Fibroblast of gingiva (primary cell): ENCODE measurements around the gene PPP6R3.
"Not testable (repeated sequence)": the region's sequence is repeated elsewhere in the genome, so short reads cannot be mapped to it uniquely, and the experiment has no call there.

ENCODE experiments used
- DNase-seq: peaks from one replicate; pipeline ENCODE4 v3.0.0-alpha.2; 2011; ENCODE audit warnings: low read depth

The PPP6R3 gene

DNA sequence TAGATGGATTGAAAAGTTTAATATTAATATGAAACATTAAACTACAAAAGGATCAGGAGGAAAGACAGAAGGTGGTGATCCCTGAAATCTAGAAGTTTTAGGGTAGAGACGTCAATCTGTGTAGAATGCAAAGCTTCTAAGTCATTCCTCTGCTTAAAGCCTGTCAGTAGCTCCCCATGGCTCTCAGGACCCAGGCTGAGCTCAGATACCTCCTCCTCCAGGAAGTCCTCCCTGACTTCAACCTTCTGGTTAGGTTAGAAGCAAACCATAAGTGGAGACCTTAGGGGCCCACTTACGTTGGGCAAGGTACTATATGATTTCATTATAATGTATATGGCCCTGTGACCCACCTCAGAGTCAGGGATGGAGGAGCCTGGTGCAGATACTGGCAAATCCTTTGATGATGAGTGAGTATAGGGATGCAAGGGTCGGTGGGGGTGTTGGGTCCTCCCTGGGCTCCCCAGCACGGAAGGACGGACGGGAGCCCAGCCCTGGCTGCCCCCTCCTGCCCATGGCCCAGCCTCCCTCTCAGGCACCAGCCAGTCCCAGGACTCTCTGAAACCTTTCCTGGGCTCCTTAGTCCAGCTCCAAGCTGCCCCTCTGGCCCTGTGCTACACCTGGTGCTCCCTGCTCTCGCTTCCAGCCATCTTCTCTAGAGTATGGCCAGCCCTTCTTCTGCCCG, 3.2 kb upstream of the PPP6R3 start:
- DNase-seq = no peak

DNA sequence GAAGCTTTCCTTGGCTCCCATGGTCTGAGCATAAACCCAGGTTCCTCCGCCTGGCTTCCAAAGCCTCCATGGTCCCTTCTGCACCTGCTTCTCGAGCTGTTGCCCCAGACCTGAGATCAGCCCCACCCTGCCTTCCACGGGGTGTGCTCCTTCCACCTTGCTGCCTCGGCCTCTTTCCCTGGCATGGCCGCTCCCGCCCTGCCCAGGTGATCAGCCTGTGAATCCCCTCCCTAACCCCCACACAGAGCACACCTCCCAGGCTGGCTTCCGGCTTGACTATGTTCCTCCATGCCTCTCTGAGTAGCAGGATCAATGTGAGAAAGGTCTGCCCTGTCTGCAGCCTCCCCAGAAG, 2.7 kb upstream of the PPP6R3 start:
- DNase-seq = no peak

DNA sequence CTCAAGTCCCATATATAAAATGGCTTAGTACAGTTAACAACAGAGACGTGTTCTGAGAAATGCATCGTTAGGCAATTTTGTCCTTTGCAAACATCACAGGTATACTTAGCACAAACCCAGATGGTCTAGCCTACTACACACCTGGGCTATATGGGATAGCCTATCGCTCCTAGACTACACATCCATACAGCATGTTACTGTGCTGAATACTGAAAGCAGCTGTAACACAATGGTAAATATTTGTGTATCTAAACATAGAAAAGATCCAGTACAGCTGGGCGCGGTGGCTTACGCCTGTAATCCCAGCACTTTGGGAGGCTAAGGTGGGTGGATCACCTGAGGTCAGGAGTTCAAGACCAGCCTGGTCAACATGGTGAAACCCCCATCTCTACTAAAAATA, 2.2 kb upstream of the PPP6R3 start:
- not testable (repeated sequence) for DNase-seq

DNA sequence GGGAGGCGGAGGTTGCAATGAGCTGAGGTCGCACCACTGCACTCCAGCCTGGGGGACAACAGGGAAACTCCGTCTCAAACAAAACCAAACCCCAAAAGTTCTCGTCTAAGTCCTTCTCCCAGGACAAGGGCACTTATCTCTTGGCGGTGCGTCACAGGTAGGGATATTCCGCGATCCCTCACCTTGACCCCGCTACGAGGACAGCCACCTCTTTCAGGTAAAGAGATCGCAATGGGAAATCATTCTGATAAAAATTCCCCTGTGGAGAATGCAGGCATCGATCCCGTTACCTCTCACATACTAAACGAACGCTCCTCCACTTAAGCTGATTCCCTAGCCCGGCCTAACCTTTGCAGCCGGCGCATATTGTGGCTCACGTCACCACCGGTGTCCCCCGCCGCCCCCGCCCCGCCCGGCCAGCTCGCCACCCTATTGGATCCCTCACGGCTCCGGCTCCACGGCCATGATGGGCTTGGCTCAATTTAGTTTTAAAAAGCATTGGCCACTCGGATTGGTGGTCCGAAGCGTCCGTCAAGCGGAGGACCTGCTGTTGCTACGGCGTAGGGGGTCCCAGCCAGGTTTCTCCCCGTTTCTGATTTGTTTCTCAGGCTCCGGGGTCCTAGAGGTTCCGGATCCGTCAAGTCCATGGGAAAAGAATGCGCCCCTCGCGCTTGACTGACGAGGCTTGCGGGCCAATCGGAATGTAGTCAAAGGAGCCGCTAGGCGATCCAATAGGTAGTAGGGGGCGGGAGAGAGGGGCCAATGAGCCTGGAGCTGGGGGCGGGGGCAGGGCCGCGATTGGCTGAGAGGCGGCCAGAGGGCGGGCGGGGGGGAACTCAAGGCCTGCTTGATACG, 439 bp upstream of the PPP6R3 start:
- DNase-seq = peak; percentile 98

DNA sequence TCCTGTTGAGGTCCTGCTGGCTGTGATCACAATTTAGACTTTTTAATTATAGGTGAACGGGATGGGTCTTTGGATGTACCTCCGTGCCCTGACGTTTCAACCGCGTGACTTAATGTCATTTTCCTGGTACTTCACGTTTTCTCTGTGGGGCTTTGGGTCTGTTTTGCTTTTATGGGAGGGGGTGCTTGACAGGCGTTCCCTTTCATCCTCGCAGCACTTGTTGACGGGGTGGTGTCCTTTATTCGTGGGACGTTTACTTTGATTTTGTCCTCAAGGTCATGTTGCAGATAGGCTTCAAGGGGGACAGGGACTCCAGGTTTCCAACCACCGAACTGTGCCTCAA, 994 bp downstream of the PPP6R3 start:
- no peak for DNase-seq

DNA sequence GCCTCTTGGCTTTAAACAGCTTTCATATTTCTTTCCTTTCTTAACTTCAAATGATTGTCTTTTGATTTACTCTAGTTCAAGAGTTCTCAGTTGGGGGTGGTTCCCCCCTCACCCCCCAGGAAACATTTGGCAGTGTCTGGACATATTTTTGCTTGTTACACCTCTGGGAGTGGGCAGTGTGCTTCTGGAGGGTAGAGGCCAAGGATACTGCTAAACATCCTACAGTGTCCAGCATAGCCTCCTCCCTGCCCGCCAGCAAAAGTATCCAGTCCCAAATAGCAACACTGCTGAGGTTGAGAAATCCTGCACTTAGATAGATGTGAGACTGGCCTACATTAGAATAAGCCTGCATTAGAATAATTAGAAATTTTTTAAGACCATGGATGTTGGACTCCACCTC, 3.2 kb downstream of the PPP6R3 start:
- DNase-seq = peak; percentile 31

DNA sequence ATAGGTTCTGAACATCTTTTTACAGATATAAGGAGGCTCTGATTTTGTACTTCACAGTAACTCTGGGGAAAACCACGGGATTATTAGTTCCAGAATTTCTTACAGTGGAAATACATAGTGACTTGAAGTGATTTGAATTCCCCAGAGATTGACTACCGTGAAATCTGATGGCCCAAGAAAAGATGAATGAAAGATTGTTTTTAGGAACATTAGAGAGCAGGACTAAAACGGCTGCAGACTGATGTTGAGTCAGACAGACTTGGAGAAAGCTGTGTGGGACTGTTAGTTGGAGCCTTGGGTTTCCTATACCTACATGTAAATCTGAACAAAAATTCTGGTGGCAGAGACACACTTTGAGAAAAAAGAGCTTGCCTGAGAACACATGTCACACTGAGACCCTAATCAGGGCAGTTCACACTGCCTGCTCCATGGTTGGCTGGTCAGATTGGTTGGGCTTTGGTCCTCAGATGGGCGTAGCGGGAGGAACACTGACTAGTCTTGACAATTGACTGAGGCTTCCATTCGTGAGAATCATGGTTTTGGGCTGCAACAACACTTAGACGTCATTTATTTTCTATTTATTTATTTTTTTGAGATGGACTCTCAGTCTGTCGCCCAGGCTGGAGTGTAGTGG, 6.8 kb downstream of the PPP6R3 start:
- no peak for DNase-seq

DNA sequence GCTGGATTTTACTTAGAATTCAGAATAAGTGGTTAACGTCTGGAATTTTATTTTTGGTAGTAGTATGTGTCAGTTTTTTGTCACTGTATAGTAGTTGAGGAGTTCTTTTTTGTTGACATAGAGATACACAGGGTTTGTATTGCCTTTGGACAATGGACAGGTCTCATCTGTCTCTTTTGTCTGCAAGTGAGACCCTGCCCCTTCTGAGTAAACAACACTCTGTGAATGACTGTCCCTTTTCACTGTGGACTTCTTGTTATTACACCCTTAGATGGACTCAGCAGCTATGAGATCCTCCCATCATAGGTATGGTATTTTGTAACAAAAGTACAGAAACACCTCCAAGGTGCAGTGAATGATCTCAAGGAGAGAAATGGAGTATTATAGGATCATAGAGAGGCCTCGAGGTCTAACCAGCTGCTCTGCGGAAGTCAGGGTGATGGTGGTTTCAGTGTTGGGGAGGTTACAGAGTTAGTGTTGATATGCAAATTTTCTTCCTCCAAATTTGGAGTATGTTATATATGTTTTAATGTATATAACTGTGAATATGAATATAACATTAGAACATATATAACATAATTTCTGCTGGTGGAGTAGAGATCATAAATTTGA, 7.8 kb downstream of the PPP6R3 start:
- DNase-seq = no peak

DNA sequence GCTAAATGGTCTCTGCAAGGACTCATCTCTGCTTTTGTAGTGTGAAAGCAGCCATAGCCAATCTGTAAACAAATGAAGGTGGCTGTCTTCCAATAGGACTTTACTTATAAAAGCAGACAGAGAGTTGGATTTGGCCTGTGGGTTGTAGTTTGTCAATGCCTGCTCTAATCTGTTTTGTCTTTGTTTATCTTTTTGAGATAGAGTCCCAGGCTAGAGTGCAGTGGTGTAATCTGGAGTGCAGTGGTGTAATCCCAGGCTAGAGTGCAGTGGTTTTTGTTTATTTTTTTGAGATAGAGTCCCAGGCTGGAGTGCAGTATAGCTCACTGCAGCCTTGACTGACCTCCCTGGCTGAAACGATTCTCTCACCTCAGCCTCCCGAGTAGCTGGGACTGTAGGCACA, 8.6 kb downstream of the PPP6R3 start:
- DNase-seq = peak; percentile 31

DNA sequence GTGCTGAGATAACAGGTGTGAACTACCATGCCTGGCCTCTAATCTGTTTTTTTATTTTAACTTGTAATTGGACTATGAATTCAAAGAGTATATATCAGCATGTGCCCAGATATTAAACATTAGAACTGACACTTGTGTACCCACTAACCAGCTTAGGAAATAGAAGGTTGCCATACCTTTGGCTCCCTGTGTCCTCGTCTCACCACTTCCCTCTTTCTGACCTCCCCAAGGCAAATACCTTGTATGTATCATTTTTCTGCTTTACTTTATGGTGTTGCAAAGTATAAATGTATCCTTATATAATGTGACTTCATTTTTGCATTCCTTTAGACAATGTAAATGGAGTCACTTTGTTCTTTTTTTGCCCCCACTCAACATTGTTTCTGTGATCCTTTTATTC, 9.1 kb downstream of the PPP6R3 start:
- no peak for DNase-seq

DNA sequence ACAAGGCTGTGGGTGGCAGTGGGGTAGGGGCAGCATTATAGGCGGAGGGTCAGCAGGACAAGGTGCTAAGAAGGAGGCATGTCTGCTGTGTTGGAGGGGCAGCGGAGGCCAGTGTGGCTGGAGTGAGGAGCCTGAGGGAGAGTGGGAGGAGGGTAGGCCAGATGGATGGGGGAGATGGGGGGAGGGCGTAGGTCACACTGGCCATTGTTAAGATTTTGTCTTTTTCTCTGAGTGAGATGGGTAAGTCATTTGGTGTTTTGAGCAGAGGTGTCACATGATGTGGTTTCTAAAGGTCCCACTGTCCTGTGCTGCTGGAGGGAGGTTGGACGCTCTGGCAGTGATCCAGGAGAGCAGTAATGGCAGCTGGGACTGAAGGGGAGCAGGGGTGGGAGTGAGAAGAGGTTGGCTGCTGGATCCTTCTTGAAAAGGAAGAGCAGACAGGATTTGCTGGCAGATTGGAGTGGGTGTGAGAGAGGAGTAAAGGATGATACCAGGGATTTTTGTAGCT, 9.8 kb downstream of the PPP6R3 start:
- no peak for DNase-seq

DNA sequence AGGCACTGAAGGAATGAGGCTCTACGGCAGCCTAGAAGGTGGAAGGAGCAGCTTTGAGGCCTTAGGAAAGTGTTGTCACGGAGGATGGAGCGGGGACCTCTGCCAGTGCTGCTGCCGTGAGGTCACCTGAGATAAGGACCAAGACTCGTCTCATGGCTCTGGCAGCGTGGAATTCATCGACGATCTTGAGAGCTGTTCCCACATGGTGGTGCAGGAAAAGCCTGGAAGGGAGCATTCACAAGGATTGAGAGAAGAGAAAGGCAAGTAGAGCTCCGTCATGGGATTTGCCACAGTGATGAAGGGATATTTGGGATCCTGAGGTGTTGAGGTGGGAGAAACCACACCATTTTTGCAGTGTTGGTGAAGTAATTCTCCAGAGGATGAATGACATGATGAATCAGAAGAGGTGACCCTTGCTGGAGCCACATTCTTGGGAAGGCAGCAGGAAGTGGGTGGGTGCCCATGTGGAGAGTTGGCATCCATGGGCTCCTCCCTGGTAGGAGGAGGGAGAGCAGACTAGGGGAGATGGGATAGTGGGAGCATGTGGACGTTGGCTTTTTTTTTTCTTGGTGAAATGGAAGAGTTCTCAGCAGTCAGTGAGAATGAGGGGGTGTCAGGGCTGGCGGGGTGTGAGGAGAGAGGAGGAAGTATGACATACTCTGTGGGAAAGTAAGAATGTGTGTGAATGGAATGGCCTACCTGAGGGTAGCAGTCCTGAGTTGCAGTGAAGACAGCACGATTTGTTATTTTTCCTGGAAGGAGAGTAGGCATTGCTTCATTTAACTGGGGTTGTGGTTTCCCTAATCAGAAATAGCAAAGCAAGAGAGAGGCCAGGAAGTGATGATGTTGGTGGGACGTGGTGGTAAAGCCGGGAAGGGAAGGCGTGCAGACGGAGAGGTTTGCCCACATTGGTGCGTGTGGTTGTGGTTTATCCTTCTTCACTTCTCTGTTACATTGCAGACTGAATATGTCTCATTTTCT, 11.1 kb downstream of the PPP6R3 start:
- DNase-seq = peak; percentile 46

DNA sequence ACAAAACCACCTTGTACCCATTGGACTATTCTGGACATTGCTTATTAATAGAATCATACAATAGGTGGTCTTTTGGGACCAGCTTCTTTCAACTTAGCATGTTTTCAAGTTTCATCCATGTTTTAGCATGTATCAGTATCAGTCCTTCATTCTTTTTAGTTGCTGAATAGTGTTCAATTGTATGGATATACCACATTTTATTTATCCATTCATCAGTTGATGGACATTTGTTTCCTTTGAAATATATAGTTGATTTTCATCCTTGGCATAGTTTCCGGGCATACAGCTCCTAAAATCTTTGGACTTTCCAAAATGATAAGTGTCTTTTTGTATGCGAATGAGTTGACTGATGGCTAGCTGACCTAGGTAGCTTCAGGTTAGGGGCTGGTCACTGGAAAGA, 12.2 kb downstream of the PPP6R3 start:
- DNase-seq = no peak

DNA sequence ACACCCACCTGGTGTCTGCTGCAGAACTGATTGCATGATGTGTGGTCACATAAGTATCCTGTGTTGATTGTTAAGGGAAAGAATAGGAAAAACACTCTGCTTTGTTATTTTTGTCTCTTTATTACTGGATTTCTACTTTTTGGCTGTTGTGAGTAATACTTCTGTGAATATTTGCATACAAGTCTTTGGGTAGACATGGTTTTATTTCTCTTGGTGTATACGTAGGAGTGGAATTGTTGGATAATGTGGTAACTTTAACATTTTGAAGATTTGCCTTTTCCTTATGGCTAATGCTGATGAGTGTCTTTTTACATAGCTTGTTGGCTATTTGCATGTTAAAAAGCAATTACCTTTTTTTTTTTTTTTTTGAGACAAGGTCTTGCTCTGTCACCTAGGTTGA, 13.1 kb downstream of the PPP6R3 start:
- no peak for DNase-seq

DNA sequence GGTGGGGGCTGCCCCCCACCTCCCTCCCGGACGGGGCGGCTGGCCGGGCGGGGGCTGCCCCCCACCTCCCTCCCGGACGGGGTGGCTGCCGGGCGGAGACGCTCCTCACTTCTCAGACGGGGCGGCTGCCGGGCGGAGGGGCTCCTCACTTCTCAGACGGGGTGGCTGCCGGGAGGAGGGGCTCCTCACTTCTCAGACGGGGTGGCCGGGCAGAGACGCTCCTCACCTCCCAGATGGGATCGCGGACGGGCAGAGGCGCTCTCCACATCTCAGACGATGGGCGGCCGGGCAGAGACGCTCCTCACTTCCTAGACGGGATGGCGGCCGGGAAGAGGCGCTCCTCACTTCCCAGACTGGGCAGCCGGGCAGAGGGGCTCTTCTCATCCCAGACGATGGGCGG, 15.1 kb downstream of the PPP6R3 start:
- not testable (repeated sequence) for DNase-seq

DNA sequence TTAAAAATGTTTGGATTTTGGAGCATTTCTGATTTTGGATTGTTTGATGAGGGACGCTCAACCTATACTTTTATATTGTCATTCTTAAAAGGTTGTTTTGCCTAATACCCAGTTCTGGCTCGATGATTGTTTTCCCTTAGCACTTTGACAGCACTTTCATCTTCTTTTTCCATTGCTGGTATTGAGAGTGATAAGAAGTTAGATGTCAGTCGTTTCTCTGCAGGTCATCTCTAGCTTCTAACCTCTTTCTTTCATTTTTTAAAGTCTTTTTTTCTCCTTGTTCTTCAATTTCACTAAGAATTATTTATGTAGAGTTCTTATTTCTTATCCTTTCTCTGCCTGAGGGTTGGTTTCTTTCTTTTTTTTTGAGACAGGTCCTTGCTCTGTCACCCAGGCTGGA, 18.8 kb downstream of the PPP6R3 start:
- DNase-seq = no peak

DNA sequence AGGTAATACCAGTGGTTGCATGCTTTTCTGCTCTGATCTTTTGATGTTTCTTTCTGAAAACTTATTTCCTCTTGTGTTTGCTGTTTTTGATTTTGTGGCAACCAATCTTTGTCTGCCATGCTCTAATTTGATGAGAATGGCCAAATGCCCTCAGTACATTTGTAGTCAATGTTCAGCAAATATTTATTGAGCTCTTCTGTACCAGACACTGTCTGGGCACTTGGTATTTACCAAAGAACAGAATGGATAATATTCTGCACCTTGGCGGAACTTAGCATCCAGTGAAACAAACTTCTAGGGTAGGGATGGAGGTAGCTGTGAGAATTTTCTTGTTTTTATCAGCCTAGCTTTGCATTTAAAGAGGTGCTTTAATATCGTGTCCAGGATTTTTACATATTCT, 19.6 kb downstream of the PPP6R3 start:
- no peak for DNase-seq

DNA sequence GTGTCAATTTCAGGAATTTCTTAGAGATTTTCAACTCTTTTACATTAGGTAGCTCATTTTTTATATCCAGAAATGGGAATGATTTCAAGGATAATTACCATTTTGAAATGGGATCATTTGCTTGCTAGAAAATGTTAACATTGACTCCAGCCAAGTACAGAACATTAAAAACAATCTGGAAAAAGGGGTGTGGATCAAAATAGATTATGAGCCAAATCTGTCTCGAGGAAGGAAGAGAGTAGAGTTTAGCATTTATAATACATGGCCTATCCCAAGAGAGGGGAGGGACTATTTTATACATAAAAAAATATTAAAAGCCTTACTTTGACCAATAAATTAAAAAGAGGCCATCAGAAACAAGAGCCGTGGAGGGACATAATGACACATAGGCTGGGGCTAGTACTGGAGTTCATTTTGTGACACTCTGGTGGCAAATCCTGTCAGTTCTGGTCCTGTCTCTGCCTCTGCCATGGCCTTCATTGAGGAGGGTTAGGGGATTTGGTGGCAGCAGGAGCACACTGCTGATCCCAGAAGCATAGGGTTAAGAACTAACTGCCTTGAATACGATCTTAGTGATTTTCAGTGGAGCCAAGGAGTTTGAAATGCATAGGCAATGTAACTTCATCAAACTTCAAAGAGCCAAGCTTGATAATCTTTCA, 20.4 kb downstream of the PPP6R3 start:
- no peak for DNase-seq

DNA sequence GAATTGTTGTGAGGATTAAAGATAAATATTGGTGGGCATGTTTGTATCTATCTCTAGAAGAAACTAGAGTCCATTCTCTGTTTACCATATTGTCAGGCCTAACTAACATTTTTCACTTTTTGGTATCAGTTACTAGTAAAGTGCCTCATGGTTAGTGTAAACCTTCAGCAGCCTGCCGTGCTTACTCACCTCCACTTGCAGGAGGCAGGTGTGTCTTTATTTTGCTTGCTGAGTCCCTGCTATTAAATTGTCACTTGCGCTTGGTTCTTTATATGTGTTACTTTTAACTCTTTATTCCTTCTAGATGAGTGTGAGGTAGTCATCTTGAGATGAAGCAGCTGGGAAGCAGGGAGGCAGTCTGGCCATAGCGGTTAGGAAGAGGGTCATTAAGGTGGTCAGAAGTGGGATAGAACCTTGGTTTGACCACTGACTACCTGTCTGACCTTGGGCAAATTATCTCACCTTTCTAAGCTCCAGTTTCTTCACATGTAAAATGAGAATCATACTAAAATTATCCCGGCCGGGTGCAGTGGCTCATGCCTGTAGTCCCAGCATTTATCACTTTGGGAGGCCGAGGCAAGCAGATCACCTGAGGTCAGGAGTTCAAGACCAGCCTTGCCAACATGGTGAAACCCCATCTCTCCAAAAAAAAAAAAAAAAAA, 21.2 kb downstream of the PPP6R3 start:
- DNase-seq = no peak

DNA sequence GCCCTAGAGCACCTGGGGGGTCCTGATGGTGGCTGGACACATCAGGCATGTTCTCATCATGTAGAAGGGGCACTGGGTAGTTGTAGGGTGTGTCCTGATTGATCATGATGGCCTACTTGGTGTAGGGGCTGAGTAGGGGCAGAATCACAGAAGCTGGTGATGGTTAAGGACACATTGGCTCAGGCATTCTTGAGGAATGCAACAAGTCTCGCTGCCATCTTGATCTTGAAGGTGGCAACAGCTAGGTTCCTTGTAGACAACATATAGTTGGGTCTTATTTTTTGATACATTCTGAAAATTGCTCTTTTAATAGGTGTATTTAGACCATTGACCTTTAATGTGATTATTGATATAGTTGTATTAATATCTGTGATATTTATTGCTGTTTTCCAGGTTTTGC, 28.1 kb downstream of the PPP6R3 start:
- no peak for DNase-seq
